IPS DF 19.7 (cell line): Measurements from ENCODE around the gene PRR14.
A peak's percentile ranks its signal among the peaks of the same experiment; 100 is the strongest.

Experiments used
- DNase-seq: peaks from one replicate; pipeline ENCODE4 v3.0.0-alpha.2; 2013; ENCODE audit warnings: low read depth, low spot score

The PRR14 gene

GRCh38 chr16:30659507-30660423, 9.0 kb downstream of the PRR14 start:
- no peak for DNase-seq

DNA sequence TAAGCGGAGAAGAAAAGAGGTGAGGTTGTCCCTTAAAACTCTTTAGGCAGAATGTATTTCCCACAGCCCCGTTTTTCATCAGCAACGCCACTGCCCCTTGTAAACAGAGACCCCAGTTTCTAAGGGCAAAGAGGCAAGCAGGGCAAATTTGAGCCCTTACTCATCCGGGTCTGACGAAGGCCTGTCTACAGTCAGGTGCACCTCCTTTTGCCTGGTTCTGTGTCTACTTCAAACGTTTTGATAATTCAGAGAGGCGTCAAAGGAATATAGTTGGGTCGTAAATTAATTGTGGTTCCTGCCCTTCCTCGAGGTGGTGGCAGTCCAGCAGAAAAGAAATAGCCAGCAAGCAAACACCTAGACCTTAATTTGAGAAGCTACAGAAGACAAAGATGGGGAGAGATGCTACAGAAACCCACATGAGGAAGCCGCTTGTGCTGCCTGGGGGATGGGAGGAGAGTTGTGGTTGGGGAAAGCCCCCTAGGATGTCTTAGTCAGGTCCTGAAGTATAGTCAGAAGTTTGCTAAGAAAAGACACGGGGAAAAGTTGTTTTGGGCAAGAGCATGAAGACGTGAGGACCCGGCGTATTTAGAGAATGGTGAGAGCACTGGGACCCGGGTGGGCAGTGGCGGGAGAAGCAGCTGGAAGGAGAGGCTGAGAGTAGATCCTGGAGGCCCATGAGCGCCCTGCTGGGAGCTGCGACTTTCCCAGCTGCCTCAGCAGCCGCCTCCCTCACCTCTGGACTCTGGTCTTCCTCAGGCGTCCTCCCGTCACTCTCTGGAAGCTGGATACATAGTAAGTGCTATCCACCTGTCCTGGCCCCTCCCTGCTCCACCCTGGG, 9.9 kb downstream of the PRR14 start:
- no peak for DNase-seq

DNA sequence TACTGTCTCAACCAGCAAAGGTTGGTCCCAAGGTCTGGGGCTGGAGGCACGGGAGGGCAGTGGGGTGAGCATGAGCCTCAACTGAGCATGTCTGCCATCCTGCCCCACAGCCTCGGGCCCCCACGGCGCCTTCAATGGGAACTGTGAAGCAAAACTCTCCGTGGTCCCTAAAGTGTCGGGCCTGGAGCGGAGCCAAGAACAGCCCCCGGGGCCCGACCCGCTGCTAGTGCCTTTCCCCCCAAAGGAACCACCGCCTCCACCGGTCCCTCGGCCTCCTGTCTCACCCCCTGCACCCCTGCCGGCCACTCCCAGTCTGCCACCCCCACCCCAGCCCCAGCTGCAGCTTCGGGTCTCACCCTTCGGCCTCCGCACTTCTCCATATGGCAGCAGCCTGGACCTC, 11.7 kb downstream of the PRR14 start:
- DNase-seq, result no peak

- DNase-seq, result no peak
Observed at GRCh38 chr16:30663038-30663437, 12.3 kb downstream of the PRR14 start.

GRCh38 chr16:30663820-30664219, 13.1 kb downstream of the PRR14 start:
- no peak for DNase-seq

- no peak for DNase-seq
Observed at GRCh38 chr16:30664616-30665109, 13.9 kb downstream of the PRR14 start.

DNA sequence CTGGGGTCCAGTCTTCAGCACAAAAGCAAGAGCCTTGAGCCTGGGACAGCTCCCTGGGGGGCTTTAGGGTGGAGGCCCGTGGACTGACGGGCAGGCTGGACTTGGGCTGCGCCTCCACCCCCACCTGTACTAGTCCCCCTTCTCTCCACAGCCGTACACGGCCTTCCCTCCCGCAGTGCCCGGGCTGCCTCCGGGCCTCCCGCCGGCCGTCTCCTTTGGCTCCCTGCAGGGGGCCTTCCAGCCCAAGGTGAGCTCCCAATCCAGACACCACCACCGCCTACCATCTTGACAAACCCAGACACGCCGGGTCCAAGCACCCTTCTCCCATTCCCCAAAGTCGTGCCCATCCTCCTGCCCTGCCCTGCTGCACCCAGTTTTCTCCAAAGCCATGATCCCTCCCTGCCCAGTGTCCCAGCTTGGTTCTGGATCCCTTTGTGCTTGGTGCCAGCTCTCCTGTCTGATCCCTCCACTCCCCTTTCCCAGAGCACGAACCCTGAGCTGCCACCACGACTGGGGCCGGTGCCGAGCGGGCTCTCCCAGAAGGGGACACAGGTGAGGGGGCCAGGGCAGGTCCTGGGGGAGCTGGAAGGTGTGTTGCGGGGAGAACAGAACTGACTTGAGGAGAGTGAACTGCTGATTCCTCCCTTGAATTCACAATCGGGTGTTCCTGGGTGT, 14.5 kb downstream of the PRR14 start:
- DNase-seq, result no peak

DNA sequence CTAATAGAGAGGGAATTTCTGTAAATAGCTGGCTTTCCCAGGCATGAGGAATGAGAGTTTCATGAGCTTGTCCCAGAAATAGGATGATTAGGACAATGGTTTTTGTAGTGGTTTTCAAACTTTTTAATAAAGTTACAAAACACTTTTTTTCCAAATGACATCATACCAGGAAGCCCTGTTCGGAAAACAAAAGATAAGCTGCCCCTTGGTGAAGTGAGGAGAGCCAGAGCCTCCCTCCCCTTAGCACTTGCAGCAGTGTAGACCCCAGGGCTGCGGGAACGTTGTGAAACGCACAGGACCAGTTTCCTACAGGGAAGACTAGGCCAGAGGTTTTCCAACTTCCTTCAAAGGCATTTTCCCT, 15.1 kb downstream of the PRR14 start:
- DNase-seq, result no peak

DNA sequence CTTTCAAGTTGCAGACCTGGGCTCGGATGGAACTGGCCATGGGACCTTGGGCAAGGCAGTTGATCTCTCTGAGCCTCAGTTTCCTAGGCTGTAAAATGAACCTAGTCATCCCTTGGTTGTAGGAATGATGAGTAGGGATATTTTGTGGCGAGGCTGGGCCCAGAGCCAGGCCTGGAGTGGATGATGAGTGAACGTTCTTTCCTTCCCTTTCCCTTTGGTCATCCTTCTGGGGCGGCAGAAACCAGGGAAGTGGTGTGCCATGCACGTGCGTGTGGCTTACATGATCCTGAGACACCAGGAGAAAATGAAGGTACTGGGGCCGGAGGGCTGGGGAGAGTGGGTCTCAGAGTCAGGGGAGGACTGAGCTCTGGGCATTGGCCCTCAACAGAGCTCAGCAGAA, 15.9 kb downstream of the PRR14 start:
- DNase-seq, result no peak

DNA sequence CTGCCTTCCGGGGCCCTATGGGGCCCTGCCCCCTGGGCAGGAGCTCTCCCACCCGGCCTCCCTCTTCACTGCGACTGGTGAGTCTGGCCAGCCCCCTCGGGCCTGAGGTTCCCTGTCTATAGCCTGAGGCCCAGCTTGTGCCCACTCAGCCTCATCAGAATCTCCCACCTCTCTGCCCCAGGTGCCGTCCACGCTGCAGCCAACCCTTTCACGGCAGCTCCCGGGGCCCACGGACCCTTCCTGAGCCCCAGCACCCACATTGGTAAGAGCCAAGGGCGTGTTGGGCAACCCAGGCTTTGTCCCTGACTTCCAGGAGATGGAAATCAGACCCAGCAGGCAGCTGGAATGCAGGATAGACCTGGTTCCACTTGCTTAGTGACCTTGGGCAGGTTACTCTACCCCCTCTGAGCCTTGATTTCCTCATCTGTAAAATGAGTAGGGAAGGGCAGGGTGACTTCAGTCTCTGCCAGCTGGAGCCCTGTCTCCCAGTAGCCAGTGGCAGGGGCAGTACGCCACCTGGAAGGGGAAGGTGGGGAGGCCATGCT, 16.7 kb downstream of the PRR14 start:
- DNase-seq, result no peak

GRCh38 chr16:30668393-30668792, 17.6 kb downstream of the PRR14 start:
- no peak for DNase-seq

DNA sequence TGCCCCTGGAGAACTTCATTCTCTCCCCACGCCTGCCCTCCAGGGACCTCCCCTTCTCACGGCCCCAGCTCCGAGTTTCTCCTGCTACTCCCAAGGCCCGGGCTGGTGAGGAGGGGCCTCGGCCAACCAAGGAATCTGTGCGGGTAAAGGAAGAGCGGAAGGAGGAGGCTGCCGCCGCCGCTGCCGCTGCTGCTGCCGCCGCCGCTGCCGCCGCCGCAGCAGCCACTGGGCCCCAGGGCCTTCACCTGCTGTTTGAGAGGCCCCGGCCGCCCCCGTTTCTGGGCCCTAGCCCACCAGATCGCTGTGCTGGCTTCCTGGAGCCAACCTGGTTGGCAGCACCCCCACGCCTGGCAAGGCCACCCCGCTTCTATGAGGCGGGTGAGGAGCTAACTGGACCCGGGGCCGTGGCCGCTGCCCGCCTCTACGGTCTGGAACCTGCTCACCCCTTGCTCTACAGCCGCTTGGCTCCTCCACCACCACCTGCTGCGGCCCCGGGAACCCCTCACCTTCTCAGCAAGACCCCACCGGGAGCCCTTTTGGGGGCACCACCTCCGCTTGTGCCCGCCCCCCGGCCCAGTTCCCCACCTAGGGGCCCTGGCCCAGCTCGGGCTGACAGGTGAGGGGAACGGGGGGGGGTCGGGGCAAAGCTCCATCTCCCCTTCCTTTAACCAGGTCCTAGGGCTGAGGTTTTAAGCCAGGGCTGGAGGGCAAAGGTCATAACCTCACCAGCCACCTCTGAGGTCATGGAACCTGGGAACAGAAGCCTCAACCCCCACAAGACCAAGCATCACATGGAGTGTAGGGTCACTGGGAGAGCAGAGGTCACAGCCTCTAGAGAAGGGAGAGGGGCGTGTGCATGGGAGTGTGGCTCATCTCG, 18.5 kb downstream of the PRR14 start:
- no peak for DNase-seq

- no peak for DNase-seq
Observed at GRCh38 chr16:30669903-30670824, 19.4 kb downstream of the PRR14 start.

- no peak for DNase-seq
Observed at GRCh38 chr16:30675143-30675542, 24.4 kb downstream of the PRR14 start.

- peak; percentile 98 for DNase-seq
Observed at GRCh38 chr16:30677931-30678585, 27.3 kb downstream of the PRR14 start.

DNA sequence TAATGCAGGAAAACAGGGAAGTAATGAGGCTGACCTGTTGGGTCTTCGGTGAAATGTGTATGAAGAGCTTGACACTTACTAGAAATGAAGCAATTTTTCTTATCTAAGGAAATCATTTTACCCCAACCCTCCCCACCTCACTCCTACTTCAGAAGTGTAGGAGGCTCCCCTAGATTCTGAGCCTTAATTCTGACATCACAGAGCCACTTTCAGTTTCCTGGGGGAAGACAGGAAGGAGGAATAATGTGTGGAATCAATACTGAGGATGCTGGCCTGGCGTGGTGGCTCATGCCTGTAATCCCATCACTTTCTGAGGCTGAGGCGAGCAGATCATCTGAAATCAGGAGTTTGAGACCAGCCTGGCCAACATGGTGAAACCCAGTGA, 27.8 kb downstream of the PRR14 start:
- DNase-seq, result no peak

DNA sequence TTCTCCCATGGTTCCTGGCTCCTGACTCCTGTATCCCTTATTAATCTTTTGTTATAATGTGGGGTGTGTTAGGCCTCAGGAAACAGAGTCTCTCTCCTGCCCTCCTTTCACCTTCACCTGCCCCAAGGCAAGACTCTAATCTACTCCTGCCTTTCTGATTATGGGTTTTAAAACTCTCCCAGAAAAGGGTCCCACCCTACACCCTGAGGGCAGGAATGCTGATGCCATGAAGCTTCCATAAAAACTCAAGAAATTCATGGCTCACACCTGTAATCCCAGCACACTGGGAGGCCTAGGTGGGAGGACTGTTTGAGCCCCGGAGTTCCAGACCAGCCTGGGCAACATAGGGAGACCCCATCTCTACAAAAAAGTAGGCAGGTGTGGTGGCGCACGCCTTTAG, 29.6 kb downstream of the PRR14 start:
- no peak for DNase-seq

- DNase-seq, result no peak
Observed at GRCh38 chr16:30688701-30689100, 37.9 kb downstream of the PRR14 start.

- no peak for DNase-seq
Observed at GRCh38 chr16:30691907-30692306, 41.1 kb downstream of the PRR14 start.
